Panc1 (cell line): ENCODE results near the gene SNX12. TPM values are rescaled to one million over a fixed set of nuclear protein-coding genes. Genes with fewer than 3 reads are reported as not detected.

Experiments
- ATAC-seq: fragments of 200-7000 bp; cut with Tn5 transposase; 2 replicates; pipeline ENCODE4 v1.9.1; 2020; ENCODE audit warnings: mild to moderate bottlenecking, moderate library complexity
- BruUV-seq: library from RNA; stranded (reverse); fragments of 400-500 nt; replicated peaks from 2 replicates; lab custom pipeline; 2021; lab: Mats Ljungman, UMichigan
- CTCF ChIA-PET: fragments of 300-600 bp; sonication (Branson Sonifier 250); formaldehyde crosslinking; loops from one replicate; lab custom pipeline; 2022; ENCODE audit warnings: antibody characterized with exemption; lab: Charles Lee
- POLR2A ChIA-PET: fragments of 300-600 bp; sonication (Branson Sonifier 250); formaldehyde crosslinking; loops from one replicate; lab custom pipeline; 2022; ENCODE audit warnings: antibody characterized with exemption; lab: Charles Lee
- DNase-seq: peaks from one replicate; pipeline ENCODE4 v3.0.0-alpha.2; 2010; ENCODE audit warnings: low read depth, low spot score
- H3K27ac ChIP-seq: 2 replicates; pipeline ENCODE4 v1.5.1; 2011; ENCODE audit warnings: mild to moderate bottlenecking, low read length, inconsistent platforms
- H3K27me3 ChIP-seq: fragments of 200-500 bp; sonication (Bioruptor generic); 2 replicates; pipeline ENCODE4 v1.6.0; 2014; ENCODE audit warnings: low read length, inconsistent platforms; ENCODE audit not compliant: control insufficient read depth, insufficient read depth
- H3K36me3 ChIP-seq: fragments of 200-500 bp; sonication (Bioruptor generic); 2 replicates; pipeline ENCODE4 v1.5.1; 2014; ENCODE audit warnings: inconsistent platforms, mild to moderate bottlenecking, low read length, moderate library complexity; ENCODE audit not compliant: control insufficient read depth, insufficient read depth
- H3K4me1 ChIP-seq: 2 replicates; pipeline ENCODE4 v1.5.1; 2011; ENCODE audit warnings: inconsistent platforms, mild to moderate bottlenecking, low read length, moderate library complexity; ENCODE audit not compliant: control insufficient read depth, insufficient read depth
- H3K4me3 ChIP-seq, 2 experiments: 2 replicates each; pipeline ENCODE4 v1.5.1; 2011 to 2012; ENCODE audit warnings: low read depth in 2 of 2, low read length in 2 of 2, mild to moderate bottlenecking in 2 of 2, inconsistent platforms in 1 of 2, moderate library complexity in 1 of 2
- H3K9me3 ChIP-seq: fragments of 200-500 bp; sonication (Bioruptor generic); 2 replicates; pipeline ENCODE4 v1.5.1; 2014; ENCODE audit warnings: low read depth, mild to moderate bottlenecking, inconsistent platforms, low read length, moderate library complexity; ENCODE audit not compliant: control insufficient read depth, insufficient read depth
- POLR2AphosphoS5 ChIP-seq: IDR thresholded peaks from 2 replicates; pipeline ENCODE4 v1.6.1; 2012; ENCODE audit warnings: mild to moderate bottlenecking, low read depth, low read length, moderate library complexity
- SIN3A ChIP-seq: IDR thresholded peaks from 2 replicates; pipeline ENCODE4 v1.6.1; 2012; ENCODE audit warnings: low read depth, mild to moderate bottlenecking, low read length, moderate library complexity, borderline replicate concordance; ENCODE audit not compliant: insufficient read depth
- TCF7L2 ChIP-seq: IDR thresholded peaks from 2 replicates; pipeline ENCODE4 v1.6.1; 2011; ENCODE audit warnings: mild to moderate bottlenecking, low read depth, low read length, inconsistent platforms
- in situ Hi-C: cut with HindIII; loops from 2 replicates; pipeline ENCODE4 v1.10.0; 2016; ENCODE audit warnings: low sequenced_read_pairs, low pct_unique_long_range_greater_than_20kb
- intact Hi-C: fragments of 100-400 bp; cut with micrococcal nuclease; formaldehyde crosslinking; loops from one replicate; pipeline ENCODE4 v1.10.0; 2022; ENCODE audit not compliant: unreplicated experiment
- total RNA-seq: library from RNA; stranded (reverse); gene quantifications from one replicate; pipeline ENCODE4 v1.2.1, GENCODE V29; 2021; ENCODE audit not compliant: unreplicated experiment
- TF ChIP-seq, protein P1 (sequence below): fragments of 450-650 bp; IDR thresholded peaks from 2 replicates; pipeline ENCODE4 v1.5.1; 2017; ENCODE audit warnings: mild to moderate bottlenecking
- TF ChIP-seq, protein P2 (sequence below), 2 experiments: IDR thresholded peaks; 2 replicates each; pipeline ENCODE4 v1.6.1; 2011 to 2012; ENCODE audit warnings: low read depth in 2 of 2, control low read depth in 1 of 2, low read length in 1 of 2, mild to moderate bottlenecking in 1 of 2, moderate library complexity in 1 of 2; ENCODE audit not compliant: insufficient read depth in 1 of 2

SNX12 gene
- total RNA-seq, 1 experiment from 2014 or later: 117 TPM

GRCh38 chrX:71017396-71017939 lies 50.7 kb downstream of the SNX12 start:
- no peaks in the 10 kb centered on the region for H3K27me3 ChIP-seq
- intact Hi-C loops: no loop called here
- no peaks in the 10 kb centered on the region for H3K36me3 ChIP-seq
- H3K27ac ChIP-seq: no peak overlapping the region
- TF ChIP-seq POLR2AphosphoS5 (no peak), SIN3A (no peak), TCF7L2 (no peak)
- TF ChIP-seq, protein P1, sequence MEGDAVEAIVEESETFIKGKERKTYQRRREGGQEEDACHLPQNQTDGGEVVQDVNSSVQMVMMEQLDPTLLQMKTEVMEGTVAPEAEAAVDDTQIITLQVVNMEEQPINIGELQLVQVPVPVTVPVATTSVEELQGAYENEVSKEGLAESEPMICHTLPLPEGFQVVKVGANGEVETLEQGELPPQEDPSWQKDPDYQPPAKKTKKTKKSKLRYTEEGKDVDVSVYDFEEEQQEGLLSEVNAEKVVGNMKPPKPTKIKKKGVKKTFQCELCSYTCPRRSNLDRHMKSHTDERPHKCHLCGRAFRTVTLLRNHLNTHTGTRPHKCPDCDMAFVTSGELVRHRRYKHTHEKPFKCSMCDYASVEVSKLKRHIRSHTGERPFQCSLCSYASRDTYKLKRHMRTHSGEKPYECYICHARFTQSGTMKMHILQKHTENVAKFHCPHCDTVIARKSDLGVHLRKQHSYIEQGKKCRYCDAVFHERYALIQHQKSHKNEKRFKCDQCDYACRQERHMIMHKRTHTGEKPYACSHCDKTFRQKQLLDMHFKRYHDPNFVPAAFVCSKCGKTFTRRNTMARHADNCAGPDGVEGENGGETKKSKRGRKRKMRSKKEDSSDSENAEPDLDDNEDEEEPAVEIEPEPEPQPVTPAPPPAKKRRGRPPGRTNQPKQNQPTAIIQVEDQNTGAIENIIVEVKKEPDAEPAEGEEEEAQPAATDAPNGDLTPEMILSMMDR: no peak
- TF ChIP-seq, protein P2, sequence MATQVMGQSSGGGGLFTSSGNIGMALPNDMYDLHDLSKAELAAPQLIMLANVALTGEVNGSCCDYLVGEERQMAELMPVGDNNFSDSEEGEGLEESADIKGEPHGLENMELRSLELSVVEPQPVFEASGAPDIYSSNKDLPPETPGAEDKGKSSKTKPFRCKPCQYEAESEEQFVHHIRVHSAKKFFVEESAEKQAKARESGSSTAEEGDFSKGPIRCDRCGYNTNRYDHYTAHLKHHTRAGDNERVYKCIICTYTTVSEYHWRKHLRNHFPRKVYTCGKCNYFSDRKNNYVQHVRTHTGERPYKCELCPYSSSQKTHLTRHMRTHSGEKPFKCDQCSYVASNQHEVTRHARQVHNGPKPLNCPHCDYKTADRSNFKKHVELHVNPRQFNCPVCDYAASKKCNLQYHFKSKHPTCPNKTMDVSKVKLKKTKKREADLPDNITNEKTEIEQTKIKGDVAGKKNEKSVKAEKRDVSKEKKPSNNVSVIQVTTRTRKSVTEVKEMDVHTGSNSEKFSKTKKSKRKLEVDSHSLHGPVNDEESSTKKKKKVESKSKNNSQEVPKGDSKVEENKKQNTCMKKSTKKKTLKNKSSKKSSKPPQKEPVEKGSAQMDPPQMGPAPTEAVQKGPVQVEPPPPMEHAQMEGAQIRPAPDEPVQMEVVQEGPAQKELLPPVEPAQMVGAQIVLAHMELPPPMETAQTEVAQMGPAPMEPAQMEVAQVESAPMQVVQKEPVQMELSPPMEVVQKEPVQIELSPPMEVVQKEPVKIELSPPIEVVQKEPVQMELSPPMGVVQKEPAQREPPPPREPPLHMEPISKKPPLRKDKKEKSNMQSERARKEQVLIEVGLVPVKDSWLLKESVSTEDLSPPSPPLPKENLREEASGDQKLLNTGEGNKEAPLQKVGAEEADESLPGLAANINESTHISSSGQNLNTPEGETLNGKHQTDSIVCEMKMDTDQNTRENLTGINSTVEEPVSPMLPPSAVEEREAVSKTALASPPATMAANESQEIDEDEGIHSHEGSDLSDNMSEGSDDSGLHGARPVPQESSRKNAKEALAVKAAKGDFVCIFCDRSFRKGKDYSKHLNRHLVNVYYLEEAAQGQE (IDR thresholded peaks at IDR 0.05; ENCODE audit: insufficient read depth in 1 of 2, low read depth in 2 of 2, low read length in 1 of 2): no peak
- DNase-seq (no peak), ATAC-seq (no peak)
- ChIA-PET POLR2A (interaction anchor here (0.6 kb wide), 1 partner anchor 98 kb away, joined by 3 read pairs; no protein-coding TSS in a partner anchor), CTCF (no interaction called here)
- in situ Hi-C loops: no loop called here
- H3K9me3 ChIP-seq: no peaks in the 10 kb centered on the region
- no peaks in the 10 kb centered on the region for H3K4me1 ChIP-seq
- no TSS peak for BruUV-seq
- H3K4me3 ChIP-seq: no peak overlapping the region

Other genes with a start within 250 kb of the SNX12 start
- gene TEX11, start 159.6 kb downstream of the SNX12 start, total RNA-seq: not detected
- 0.15 TPM for gene SLC7A3, start 137.2 kb downstream of the SNX12 start, total RNA-seq
- gene FOXO4, start 27.5 kb upstream of the SNX12 start, total RNA-seq: 2.9 TPM
- gene CXorf65, start 38.4 kb upstream of the SNX12 start, total RNA-seq: not detected
- 0.28 TPM for gene IL2RG, start 43.2 kb upstream of the SNX12 start, total RNA-seq
- 42.0 TPM for gene MED12, start 50.3 kb upstream of the SNX12 start, total RNA-seq
- gene NLGN3, start 76.5 kb upstream of the SNX12 start, total RNA-seq: 0.28 TPM
- 0.28 TPM for gene GJB1, start 154.9 kb upstream of the SNX12 start, total RNA-seq
- gene ZMYM3, start 185.8 kb upstream of the SNX12 start, total RNA-seq: 40.2 TPM
- 527 TPM for gene NONO, start 215.3 kb upstream of the SNX12 start, total RNA-seq
- gene ITGB1BP2, start 233.4 kb upstream of the SNX12 start, total RNA-seq: 1.4 TPM